Activated T-cell treated with anti-CD3 and anti-CD28 coated beads for 48 hours (primary cell): ENCODE results near the gene MEGF6.
"Not testable (repeated sequence)": the region's sequence is repeated elsewhere in the genome, so short reads cannot be mapped to it uniquely, and the experiment has no call there.

Experiments
- DNase-seq: peaks from one replicate; pipeline ENCODE4 v3.0.0-alpha.2; 2020; ENCODE audit warnings: low read depth

MEGF6 gene

GRCh38 chr1:3575515-3575914 is 35.8 kb downstream of the MEGF6 start:
- not testable (repeated sequence) for DNase-seq

- DNase-seq, result no peak
Measured at GRCh38 chr1:3573500-3573899, 37.8 kb downstream of the MEGF6 start.

GRCh38 chr1:3572638-3573037 is 38.7 kb downstream of the MEGF6 start:
- DNase-seq, result not testable (repeated sequence)

GRCh38 chr1:3571263-3571662 is 40.0 kb downstream of the MEGF6 start:
- no peak for DNase-seq

- no peak for DNase-seq
Measured at GRCh38 chr1:3570066-3570986, 41.0 kb downstream of the MEGF6 start.

DNA sequence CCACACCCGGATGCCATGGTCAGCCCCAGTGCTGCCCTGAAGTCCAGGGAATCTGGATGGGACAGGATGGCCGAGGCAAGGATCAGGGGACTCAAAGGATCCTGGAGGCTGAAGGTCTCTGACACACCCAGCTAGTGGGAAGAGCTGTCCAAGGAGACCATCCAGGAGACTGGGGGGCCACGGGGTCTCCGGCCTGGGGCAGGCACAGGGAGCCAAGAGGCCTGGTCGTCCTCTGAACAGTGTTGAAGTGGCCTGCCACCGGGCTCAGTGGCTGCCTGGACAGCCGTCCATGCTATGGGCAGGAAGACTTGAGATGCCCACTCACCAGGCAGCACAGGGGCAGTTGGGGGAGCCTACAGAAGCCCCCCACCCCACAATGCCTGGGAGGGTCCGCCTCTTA is 41.9 kb downstream of the MEGF6 start:
- no peak for DNase-seq

GRCh38 chr1:3568815-3569435 is 42.4 kb downstream of the MEGF6 start:
- DNase-seq, result no peak

- no peak for DNase-seq
Measured at GRCh38 chr1:3566951-3567804, 44.1 kb downstream of the MEGF6 start.

- no peak for DNase-seq
Measured at GRCh38 chr1:3566003-3566885, 45.1 kb downstream of the MEGF6 start.

- peak; percentile 30 for DNase-seq
Measured at GRCh38 chr1:3564921-3565831, 46.1 kb downstream of the MEGF6 start.

GRCh38 chr1:3563610-3564009 is 47.7 kb downstream of the MEGF6 start:
- no peak for DNase-seq

DNA sequence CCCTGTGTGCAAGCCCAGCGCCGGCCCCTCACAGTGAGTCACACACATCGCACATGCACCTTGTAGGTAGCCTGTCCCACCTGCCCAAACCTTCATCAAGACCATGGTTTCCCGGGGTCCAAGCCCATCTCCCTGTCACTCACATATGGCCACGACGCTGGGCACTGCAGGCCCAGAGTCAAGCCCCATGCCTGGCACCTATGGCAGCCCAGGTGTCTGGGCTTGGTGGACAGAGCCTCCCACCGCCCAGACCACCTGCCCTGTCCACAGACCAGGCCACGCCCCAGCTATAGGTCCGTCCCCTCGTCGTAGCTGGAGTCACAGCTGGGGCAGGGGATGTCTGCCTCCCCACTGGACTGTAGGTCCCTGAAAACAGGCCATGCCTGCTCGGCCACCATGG is 48.2 kb downstream of the MEGF6 start:
- no peak for DNase-seq

DNA sequence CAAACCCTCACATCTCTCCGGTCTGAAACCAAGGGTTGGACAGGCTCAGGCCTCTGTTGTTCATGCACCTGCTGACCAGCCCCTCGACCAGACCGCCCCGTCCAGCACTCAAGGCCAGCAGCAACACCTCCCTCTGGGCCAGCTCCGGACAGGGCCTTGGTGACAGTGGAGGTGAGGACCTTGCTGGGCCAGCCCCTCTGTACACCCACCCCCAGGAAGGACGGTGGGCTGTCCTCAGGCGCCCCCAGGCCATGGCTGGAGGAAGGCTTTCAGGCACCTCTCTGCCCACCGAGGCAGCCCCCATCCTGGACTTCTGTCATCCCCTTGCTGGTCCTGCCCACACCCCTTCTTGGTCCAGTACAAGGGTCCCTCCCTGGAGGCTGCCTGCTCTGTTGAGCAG is 48.6 kb downstream of the MEGF6 start:
- no peak for DNase-seq

GRCh38 chr1:3561702-3562101 is 49.6 kb downstream of the MEGF6 start:
- no peak for DNase-seq

DNA sequence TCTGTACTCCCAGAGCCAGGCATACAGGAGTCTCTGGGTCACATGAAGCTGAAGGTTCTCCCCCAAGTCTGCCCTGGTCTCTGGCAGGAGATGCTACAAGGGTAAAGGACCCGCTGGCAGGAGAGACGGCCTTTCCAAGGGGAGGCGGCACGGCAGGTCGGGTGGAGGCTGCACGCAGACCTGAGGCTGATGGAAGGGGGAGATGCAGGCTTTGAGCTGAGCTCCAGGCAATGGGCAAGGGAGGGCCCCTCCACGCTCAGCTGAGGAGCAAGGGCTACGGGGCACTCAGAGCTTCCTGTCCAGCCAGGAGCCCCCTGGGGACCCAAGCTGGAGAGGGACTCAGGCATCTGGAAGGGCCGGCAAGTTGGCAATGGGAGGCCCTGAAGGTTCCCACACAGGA is 50.3 kb downstream of the MEGF6 start:
- no peak for DNase-seq

GRCh38 chr1:3560251-3560871 is 50.9 kb downstream of the MEGF6 start:
- DNase-seq, result no peak

DNA sequence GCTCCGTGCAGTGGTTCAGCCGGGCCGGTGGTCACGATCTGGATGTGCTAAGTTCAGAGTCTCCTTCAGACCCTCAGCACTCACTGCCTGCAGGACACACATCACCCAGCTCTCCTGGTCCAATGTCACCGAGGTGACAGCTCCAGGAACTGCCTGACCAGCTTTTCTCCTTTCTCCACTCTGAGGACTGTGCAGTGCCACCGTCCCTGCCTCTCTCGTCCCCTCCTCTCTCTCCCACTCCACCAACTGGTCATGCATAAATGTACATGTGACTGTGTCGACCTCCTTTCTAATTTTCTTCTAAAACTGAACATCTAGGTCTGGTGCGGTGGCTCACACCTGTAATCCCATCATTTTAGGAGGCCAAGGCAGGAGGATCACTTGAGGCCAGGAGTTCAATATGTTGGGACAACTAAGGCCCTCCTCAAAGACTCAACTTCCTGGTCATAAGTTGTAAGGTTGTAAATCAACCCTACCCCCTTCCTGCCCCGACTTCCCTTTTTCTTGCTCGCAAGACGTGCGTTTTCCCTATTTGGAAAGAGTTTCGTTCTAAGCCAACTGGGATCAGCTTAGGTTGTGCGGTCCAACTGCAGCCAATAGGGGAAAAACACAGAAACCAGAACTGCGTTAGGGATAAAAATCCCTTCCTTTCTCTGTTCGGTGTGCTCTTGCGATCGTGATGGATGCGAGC is 53.1 kb downstream of the MEGF6 start:
- no peak for DNase-seq

DNA sequence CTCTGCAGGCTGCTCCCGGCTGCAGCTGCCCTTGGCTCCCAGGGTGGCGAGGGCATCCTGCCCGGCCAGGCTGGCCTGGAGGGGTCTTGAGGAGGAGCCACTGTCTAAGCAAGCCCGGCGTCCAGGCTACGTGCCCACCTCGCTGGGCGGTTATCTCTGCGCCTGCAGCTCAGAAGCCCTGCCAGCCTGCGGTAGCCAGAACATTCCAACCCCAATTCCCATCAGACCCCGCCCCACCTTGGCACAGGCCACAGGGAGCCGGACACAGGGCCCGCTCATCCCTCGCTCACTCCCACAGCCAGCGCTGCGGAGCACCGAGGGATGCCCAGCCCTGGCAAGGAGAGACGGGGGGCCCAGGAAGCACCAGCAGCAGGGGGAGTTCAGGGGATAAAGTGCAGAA is 53.9 kb downstream of the MEGF6 start:
- DNase-seq, result no peak

- no peak for DNase-seq
Measured at GRCh38 chr1:3556336-3556735, 55.0 kb downstream of the MEGF6 start.
